B cell (primary cell): ENCODE results near the gene TMEM18. TPM values are rescaled to one million over a fixed set of nuclear protein-coding genes. Genes with fewer than 3 reads are reported as not detected.

Experiments used
- ATAC-seq: fragments of 200-7000 bp; cut with Tn5 transposase; one replicate; pipeline ENCODE4 v1.10.0; 2021; ENCODE audit warnings: low read depth, mild to moderate bottlenecking, moderate number of reproducible peaks, moderate library complexity
- CTCF ChIA-PET: fragments of 350-600 bp; sonication (Branson Sonifier 250); formaldehyde crosslinking; loops from one replicate; lab custom pipeline; 2021; ENCODE audit warnings: antibody characterized with exemption, inconsistent platforms; lab: Charles Lee
- POLR2A ChIA-PET: fragments of 350-600 bp; sonication (Branson Sonifier 250); formaldehyde crosslinking; loops from one replicate; lab custom pipeline; 2021; ENCODE audit warnings: antibody characterized with exemption; lab: Charles Lee
- DNase-seq: peaks from one replicate; pipeline ENCODE4 v3.0.0; 2013
- H2AFZ ChIP-seq: 2 replicates; pipeline ENCODE4 v1.6.1; 2012; ENCODE audit warnings: mild to moderate bottlenecking, low read depth, low read length; ENCODE audit not compliant: insufficient read depth, poor library complexity, severe bottlenecking
- H3K27ac ChIP-seq, 2 donors: 1 replicate in 1 of 2; 2 replicates in 1 of 2; pipeline ENCODE4 v1.5.1; 2012 to 2013; ENCODE audit warnings: low read length in 2 of 2, mild to moderate bottlenecking in 2 of 2, moderate library complexity in 1 of 2
- H3K27me3 ChIP-seq, 4 experiments: fragments of 200-600 bp in 1 of 4; sonication (generic) in 1 of 4; replicated peaks in 1 of 4; 1 replicate in 2 of 4; 2 replicates in 2 of 4; pipeline versions ENCODE4 v1.6.1 to v1.7.0; 2013 to 2016; ENCODE audit warnings: low read length in 3 of 4, mild to moderate bottlenecking in 2 of 4, mixed read lengths in 1 of 4, moderate library complexity in 1 of 4; ENCODE audit not compliant: insufficient read depth in 4 of 4, control insufficient read depth in 3 of 4; ENCODE audit errors: control extremely low read depth in 1 of 4
- H3K36me3 ChIP-seq, 2 experiments: replicated peaks in 1 of 2; 1 replicate in 1 of 2; 2 replicates in 1 of 2; pipeline versions ENCODE4 v1.6.1 to v1.7.1; 2013; ENCODE audit warnings: low read length in 1 of 2; ENCODE audit not compliant: insufficient read depth in 2 of 2, control insufficient read depth in 1 of 2; ENCODE audit errors: control extremely low read depth in 1 of 2, extremely low read depth in 1 of 2
- H3K4me1 ChIP-seq, 2 donors: fragments of 200-600 bp in 1 of 2; sonication (generic) in 1 of 2; 1 replicate in 1 of 2; 2 replicates in 1 of 2; pipeline versions ENCODE4 v1.5.1 to v1.6.1; 2013 to 2017; ENCODE audit warnings: low read length in 2 of 2; ENCODE audit not compliant: control insufficient read depth in 2 of 2, insufficient read depth in 2 of 2
- H3K4me2 ChIP-seq: replicated peaks from 2 replicates; pipeline ENCODE3; 2012; ENCODE audit warnings: mild to moderate bottlenecking, low read depth, low read length; ENCODE audit not compliant: poor library complexity, severe bottlenecking
- H3K4me3 ChIP-seq, 5 experiments: fragments of 200-600 bp in 1 of 5; sonication (generic) in 1 of 5; 1 replicate in 3 of 5; 2 replicates in 2 of 5; pipeline versions ENCODE4 v1.5.1 to v1.7.0; 2011 to 2016; ENCODE audit warnings: low read length in 4 of 5, mild to moderate bottlenecking in 4 of 5, low read depth in 2 of 5, control low read depth in 1 of 5, moderate library complexity in 1 of 5; ENCODE audit not compliant: insufficient read depth in 1 of 5; ENCODE audit errors: control extremely low read depth in 1 of 5, extremely low read depth in 1 of 5
- H3K79me2 ChIP-seq: fragments of 200-600 bp; sonication (generic); one replicate; pipeline ENCODE4 v1.6.0; 2016; ENCODE audit warnings: low read length; ENCODE audit not compliant: control insufficient read depth, insufficient read depth
- H3K9ac ChIP-seq: fragments of 200-600 bp; sonication (generic); 2 replicates; pipeline ENCODE4 v1.6.1; 2017; ENCODE audit warnings: mild to moderate bottlenecking, low read length, moderate library complexity
- H3K9me3 ChIP-seq, 3 donors: one replicate each; pipeline versions ENCODE4 v1.6.1 to v1.7.1; 2013; ENCODE audit warnings: low read length in 2 of 3; ENCODE audit not compliant: control insufficient read depth in 2 of 3, insufficient read depth in 1 of 3; ENCODE audit errors: control extremely low read depth in 1 of 3
- H4K20me1 ChIP-seq: 2 replicates; pipeline ENCODE4 v1.6.0; 2012; ENCODE audit warnings: mild to moderate bottlenecking, low read length; ENCODE audit not compliant: insufficient read depth, control insufficient read depth, poor library complexity, severe bottlenecking
- H3K27ac Mint-ChIP-seq: one replicate; pipeline ENCODE4 v1.8.0; 2021; ENCODE audit warnings: mixed read lengths
- H3K27me3 Mint-ChIP-seq: one replicate; pipeline ENCODE4 v1.8.0; 2021; ENCODE audit warnings: mixed read lengths
- H3K4me1 Mint-ChIP-seq: one replicate; pipeline ENCODE4 v1.8.0; 2021; ENCODE audit warnings: mixed read lengths
- H3K4me3 Mint-ChIP-seq: one replicate; pipeline ENCODE4 v1.8.0; 2021; ENCODE audit warnings: mixed read lengths
- H3K9me3 Mint-ChIP-seq: one replicate; pipeline ENCODE4 v1.8.0; 2022; ENCODE audit warnings: mixed read lengths; ENCODE audit not compliant: insufficient read depth
- CTCF ChIP-seq: fragments of 200-600 bp; IDR thresholded peaks from one replicate; pipeline ENCODE4 v1.8.0; 2022; ENCODE audit warnings: antibody characterized with exemption, mild to moderate bottlenecking
- EZH2 ChIP-seq: IDR thresholded peaks from 2 replicates; pipeline ENCODE4 v1.6.1; 2012; ENCODE audit warnings: borderline replicate concordance, low read depth, mild to moderate bottlenecking, moderate library complexity, low read length; ENCODE audit not compliant: insufficient read depth, poor library complexity, severe bottlenecking
- WGBS: methylation state at CpG from one replicate; pipeline ENCODE4 v1.1.5; 2013; ENCODE audit warnings: missing lambda C conversion rate; ENCODE audit not compliant: insufficient coverage; 5-methylcytosine and 5-hydroxymethylcytosine counted together
- intact Hi-C: fragments of 100-400 bp; cut with micrococcal nuclease; formaldehyde crosslinking; loops from one replicate; pipeline ENCODE4 v1.10.0; 2022
- polyA plus RNA-seq: library from polyadenylated mRNA; depleted of rRNA; stranded (reverse); fragments of >200 nt; gene quantifications from 2 replicates; pipeline ENCODE4 v1.2.3, GENCODE V29; 2012
- total RNA-seq, 2 donors: library from RNA; stranded (reverse); fragments of 120-200 nt in 1 of 2; gene quantifications; 1 replicate in 1 of 2; 2 replicates in 1 of 2; pipeline versions ENCODE4 v1.2.3 to v1.2.4, GENCODE V29; 2013 to 2022

Gene TMEM18
- total and polyA plus RNA-seq, 2 donors (not counting 1 experiment from before 2014, with no cell fraction given) = 14.4 to 38.5 TPM

GRCh38 chr2:693606-694005 lies 16.4 kb upstream of the TMEM18 start:
- Histone ChIP-seq H3K9ac (no peak overlapping the region), H3K4me2 (no peak overlapping the region), H3K27me3 (no peaks in the 10 kb centered on the region), H4K20me1 (no peaks in the 10 kb centered on the region), H3K9me3 (peaks cover 0 to 3% (median 0%) of the 10 kb centered on the region in 3 donors), H3K36me3 (no peaks in the 10 kb centered on the region), H3K79me2 (no peaks in the 10 kb centered on the region), H3K4me3 (no peak overlapping the region), H3K4me1 (peaks cover 25 to 27% of the 10 kb centered on the region in 2 donors), H2AFZ (no peak overlapping the region), H3K27ac (no peak overlapping the region)
- no peak for DNase-seq
- POLR2A ChIA-PET = no interaction called here
- no peak overlapping the region for H3K27ac Mint-ChIP-seq
- no peak overlapping the region for H3K4me3 Mint-ChIP-seq
- 100% methylated on average over 5 of the region's 7 CpGs for WGBS
- CTCF ChIA-PET = no interaction called here
- H3K27me3 Mint-ChIP-seq = no peaks in the 10 kb centered on the region
- no peak for ATAC-seq
- intact Hi-C loops = no loop called here
- peaks cover 39% of the 10 kb centered on the region for H3K4me1 Mint-ChIP-seq
- TF ChIP-seq EZH2 (no peak), CTCF (no peak)
- no peaks in the 10 kb centered on the region for H3K9me3 Mint-ChIP-seq

DNA sequence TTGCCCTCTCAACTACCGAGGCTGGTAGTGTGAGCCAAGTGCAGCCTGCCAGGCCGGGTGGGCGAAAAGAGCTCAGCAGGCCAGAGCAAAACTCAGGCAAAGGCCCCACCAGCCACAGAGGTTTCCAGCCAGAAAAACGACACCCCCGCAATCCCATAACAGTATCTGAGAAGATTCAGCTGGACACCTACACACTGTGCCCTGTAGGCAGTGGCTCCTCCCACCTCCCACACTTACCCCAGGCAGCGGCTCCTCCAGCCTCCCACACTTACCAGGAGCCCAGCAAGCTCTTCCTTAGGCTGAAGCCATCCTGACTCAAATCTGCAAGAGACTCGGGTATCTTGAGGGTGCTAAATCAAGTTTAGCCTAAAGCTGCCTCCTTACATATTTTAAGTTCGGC lies 15.6 kb upstream of the TMEM18 start:
- H3K9me3 Mint-ChIP-seq = no peaks in the 10 kb centered on the region
- H3K79me2 ChIP-seq = no peaks in the 10 kb centered on the region
- no peak overlapping the region for H3K4me2 ChIP-seq
- no peak for TF ChIP-seq EZH2
- TF ChIP-seq CTCF = no peak
- no peak for ATAC-seq
- no peaks in the 10 kb centered on the region for H3K27me3 ChIP-seq
- POLR2A ChIA-PET = no interaction called here
- peaks cover 39% of the 10 kb centered on the region for H3K4me1 Mint-ChIP-seq
- 90% methylated on average over 8 of the region's 8 CpGs for WGBS
- no peak overlapping the region for H3K4me3 ChIP-seq
- no peaks in the 10 kb centered on the region for H3K27me3 Mint-ChIP-seq
- no peak overlapping the region for H2AFZ ChIP-seq
- no peaks in the 10 kb centered on the region for H4K20me1 ChIP-seq
- DNase-seq = no peak
- no peaks in the 10 kb centered on the region for H3K36me3 ChIP-seq
- no peak overlapping the region for H3K4me3 Mint-ChIP-seq
- H3K9me3 ChIP-seq = peaks cover 0 to 3% (median 0%) of the 10 kb centered on the region in 3 donors
- no peak overlapping the region for H3K27ac ChIP-seq
- no peak overlapping the region for H3K9ac ChIP-seq
- peak overlapping the region; percentile 50 for H3K27ac Mint-ChIP-seq
- intact Hi-C loops = no loop called here
- H3K4me1 ChIP-seq = peaks cover 24 to 26% of the 10 kb centered on the region in 2 donors
- CTCF ChIA-PET = no interaction called here
